ENCODE measurements around the gene MICU1.
A peak's percentile ranks its signal among the peaks of the same experiment; 100 is the strongest.

MICU1 gene

DNA sequence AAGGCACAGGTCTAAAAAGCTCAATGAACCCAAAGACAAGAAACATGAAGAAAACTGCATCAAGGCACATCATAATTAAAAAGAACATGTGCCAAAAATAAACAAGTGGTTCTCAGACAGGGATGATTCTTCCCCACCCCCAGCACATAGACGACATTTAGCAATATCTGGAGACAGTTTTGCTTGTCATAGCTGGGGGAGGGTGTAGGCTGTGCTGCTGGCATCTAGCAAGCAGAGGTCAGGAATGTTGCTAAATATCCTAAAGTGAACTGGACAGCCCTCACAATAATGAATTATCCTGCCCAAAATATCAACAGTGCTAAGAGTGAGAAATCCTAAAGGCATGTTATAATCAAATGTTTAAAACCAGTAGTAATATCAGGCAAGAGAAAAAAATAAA lies 122.6 kb downstream of the MICU1 start:
- no peaks in the 10 kb centered on the region for H3K27me3 ChIP-seq
- H3K27ac ChIP-seq, result no peak overlapping the region
- no peak overlapping the region for H3K4me3 ChIP-seq

DNA sequence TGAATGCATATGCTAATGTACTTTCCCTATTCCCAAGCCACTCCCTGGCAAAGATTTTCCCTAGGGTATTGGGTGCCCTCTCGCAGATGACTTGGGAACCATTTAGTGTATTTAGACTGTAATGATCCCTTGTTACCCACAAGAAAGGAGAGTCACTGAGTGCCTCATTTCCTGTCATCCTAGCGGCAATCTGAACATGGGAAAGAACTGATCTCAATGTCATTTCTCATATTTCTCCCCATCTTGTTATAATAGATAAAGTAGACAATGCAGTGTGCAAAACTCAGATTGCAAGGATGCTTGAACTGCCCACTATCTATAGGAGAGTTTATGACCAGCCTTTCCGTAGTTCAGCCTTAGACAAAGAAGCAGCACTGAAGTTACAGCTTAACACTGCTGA lies 123.3 kb downstream of the MICU1 start:
- H4K20me1 ChIP-seq, result no peaks in the 10 kb centered on the region
- no peak overlapping the region for H3K4me3 ChIP-seq
- H3K9me3 ChIP-seq (replicated peaks in 1 of 11), result peaks cover 16 to 22% (median 21%) of the 10 kb centered on the region in 11 experiments
- H3K4me1 ChIP-seq, result peaks cover 0 to 16% (median 6%) of the 10 kb centered on the region in 10 experiments; a peak in 6 of 20 replicates
- no peak overlapping the region for H3K9ac ChIP-seq
- TF ChIP-seq Cebpa-rat (IDR thresholded peaks at IDR 0.05), result no peak
- no peaks in the 10 kb centered on the region for H3K27me3 ChIP-seq
- H3K4me2 ChIP-seq, result no peak overlapping the region
- H3K36me3 ChIP-seq, result peaks cover 0 to 64% (median 15%) of the 10 kb centered on the region in 11 experiments; a peak in 16 of 22 replicates
- no peak overlapping the region for H3K27ac ChIP-seq

More for the DNA sequence above, 122.6 kb downstream of the MICU1 start:
- peaks cover 16 to 22% (median 21%) of the 10 kb centered on the region in 11 experiments for H3K9me3 ChIP-seq (replicated peaks in 1 of 11)
- H3K36me3 ChIP-seq, result peaks cover 0 to 61% (median 15%) of the 10 kb centered on the region in 11 experiments; a peak in 16 of 22 replicates
- no peak overlapping the region for H3K4me2 ChIP-seq
- no peaks in the 10 kb centered on the region for H4K20me1 ChIP-seq
- H3K9ac ChIP-seq, result no peak overlapping the region
- peaks cover 0 to 15% (median 6%) of the 10 kb centered on the region in 10 experiments; a peak in 6 of 20 replicates for H3K4me1 ChIP-seq
- no peak for TF ChIP-seq Cebpa-rat (IDR thresholded peaks at IDR 0.05)

DNA sequence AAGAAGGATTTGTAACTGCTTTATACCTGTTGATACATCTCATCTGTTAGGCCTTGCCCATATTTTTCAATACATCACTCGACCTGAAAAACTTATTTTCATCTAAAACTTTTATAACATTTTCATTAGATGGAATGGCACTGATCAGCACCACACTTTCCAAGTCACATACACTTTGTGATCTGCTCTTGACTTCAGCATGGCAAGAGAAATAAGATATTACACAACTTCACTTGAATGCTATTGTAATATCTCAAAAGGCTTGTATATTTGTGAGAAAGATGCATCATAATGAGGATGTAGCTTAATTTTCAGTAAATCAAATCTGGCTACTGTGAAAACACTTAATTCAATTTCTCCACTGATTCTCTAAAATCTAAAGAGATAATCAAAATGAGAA lies 126.2 kb downstream of the MICU1 start:
- peaks cover 8 to 15% (median 11%) of the 10 kb centered on the region in 11 experiments for H3K9me3 ChIP-seq (replicated peaks in 1 of 11)
- H3K36me3 ChIP-seq, result peaks cover 0 to 43% (median 8%) of the 10 kb centered on the region in 11 experiments; a peak in 12 of 22 replicates
- no peak for TF ChIP-seq Cebpa-rat (IDR thresholded peaks at IDR 0.05)
- no peaks in the 10 kb centered on the region for H3K27me3 ChIP-seq
- no peak overlapping the region for H3K9ac ChIP-seq
- H4K20me1 ChIP-seq, result no peaks in the 10 kb centered on the region
- H3K4me1 ChIP-seq, result peaks cover 0 to 16% (median 6%) of the 10 kb centered on the region in 10 experiments; a peak in 6 of 20 replicates
- H3K4me3 ChIP-seq, result no peak overlapping the region
- no peak overlapping the region for H3K27ac ChIP-seq
- H3K4me2 ChIP-seq, result peak overlapping the region in 3 of 11 experiments; percentile 2 to 34 (median 8); a peak in 3 of 22 replicates

DNA sequence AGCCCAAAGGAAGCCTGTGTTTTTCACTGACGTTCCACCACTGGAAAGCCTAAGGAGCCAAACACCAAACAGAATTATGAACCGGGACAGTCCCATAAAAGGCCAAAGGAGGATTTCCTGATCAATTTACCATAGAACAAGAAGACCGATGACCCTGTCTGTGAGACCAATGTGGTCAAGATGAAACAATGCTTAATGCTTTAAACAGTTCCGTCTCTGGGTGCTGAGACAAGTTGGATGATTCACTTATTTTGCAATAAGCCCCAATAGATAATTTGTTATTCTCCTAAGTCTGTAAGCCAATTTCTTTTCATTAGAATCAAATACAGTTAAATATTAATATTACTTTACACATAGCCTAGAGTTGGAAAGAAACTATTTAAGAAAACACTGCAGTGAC lies 134.9 kb downstream of the MICU1 start:
- Histone ChIP-seq H3K4me2 (no peak overlapping the region), H4K20me1 (no peaks in the 10 kb centered on the region), H3K27ac (no peak overlapping the region), H3K4me1 (no peaks in the 10 kb centered on the region), H3K27me3 (no peaks in the 10 kb centered on the region), H3K9ac (no peak overlapping the region), H3K4me3 (no peak overlapping the region), H3K9me3 (replicated peaks in 1 of 11) (no peaks in the 10 kb centered on the region), H3K36me3 (peaks cover 0 to 13% (median 0%) of the 10 kb centered on the region in 11 experiments; a peak in 4 of 22 replicates)
- TF ChIP-seq Cebpa-rat (IDR thresholded peaks at IDR 0.05), result no peak

DNA sequence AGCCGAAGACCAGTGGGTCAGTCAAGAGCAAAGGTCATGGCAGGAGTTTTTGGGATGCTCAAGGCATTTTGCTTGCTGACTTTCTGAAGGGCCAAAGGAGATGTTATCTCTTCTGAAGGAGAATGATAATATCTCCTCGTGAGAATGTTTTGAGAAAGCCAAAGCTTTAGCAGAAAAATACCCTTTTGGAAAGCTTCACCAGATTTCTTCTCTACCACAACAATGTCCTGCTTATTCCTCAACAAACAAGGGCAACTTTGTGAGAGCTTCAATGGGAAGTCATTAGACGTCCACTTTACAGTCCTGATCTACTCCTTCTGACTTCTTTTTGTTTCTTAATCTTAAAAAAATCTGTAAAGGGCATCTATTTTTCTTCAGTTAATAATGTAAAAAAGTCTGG lies 138.4 kb downstream of the MICU1 start:
- Histone ChIP-seq H4K20me1 (no peaks in the 10 kb centered on the region), H3K4me3 (no peak overlapping the region), H3K36me3 (peaks cover 0 to 19% (median 6%) of the 10 kb centered on the region in 11 experiments; a peak in 10 of 22 replicates), H3K9ac (no peak overlapping the region), H3K27ac (no peak overlapping the region), H3K9me3 (replicated peaks in 1 of 11) (no peaks in the 10 kb centered on the region), H3K27me3 (no peaks in the 10 kb centered on the region), H3K4me1 (no peaks in the 10 kb centered on the region), H3K4me2 (no peak overlapping the region)
- no peak for TF ChIP-seq Cebpa-rat (IDR thresholded peaks at IDR 0.05)

DNA sequence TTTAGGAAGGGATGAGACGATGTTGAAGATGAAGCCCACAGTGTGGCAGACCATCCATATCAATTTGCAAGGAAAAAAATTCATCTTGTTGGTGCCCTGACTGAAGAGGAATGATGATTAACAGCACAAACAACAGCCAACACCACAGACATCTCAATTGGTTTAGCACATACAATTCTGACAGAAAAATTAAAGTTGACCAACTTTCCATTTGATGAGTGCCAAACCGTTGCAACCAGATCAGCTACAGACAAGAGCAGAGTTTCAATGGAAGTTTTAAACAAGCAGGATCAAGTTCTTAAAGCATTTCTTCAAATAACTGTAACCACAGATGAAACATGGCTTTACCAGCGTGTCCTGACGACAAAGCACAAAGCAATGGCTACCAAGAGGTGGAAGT lies 138.8 kb downstream of the MICU1 start:
- Histone ChIP-seq H3K9me3 (replicated peaks in 1 of 11) (no peaks in the 10 kb centered on the region), H3K36me3 (peaks cover 0 to 19% (median 6%) of the 10 kb centered on the region in 11 experiments; a peak in 10 of 22 replicates), H3K4me3 (no peak overlapping the region), H3K4me2 (no peak overlapping the region), H3K27ac (no peak overlapping the region), H3K27me3 (no peaks in the 10 kb centered on the region), H3K4me1 (no peaks in the 10 kb centered on the region), H3K9ac (no peak overlapping the region), H4K20me1 (no peaks in the 10 kb centered on the region)
- no peak for TF ChIP-seq Cebpa-rat (IDR thresholded peaks at IDR 0.05)

DNA sequence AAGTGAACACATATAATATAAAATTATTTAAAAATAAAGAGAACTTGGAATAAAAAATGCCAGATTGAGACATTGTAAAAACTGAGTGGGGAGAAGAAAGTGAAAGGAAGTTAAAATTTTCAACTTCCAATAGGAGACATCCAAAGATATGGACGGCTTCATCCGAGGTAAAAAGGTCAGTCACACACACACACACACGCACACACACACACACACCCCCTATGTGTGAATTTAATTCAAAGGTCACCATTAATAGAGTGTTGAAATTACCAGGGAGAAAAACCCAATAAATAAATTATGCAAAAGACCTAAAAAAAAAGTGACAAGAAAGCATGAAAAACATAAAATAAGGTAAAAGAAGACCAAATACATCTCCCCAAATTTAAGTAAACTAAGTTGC lies 140.2 kb downstream of the MICU1 start:
- H3K4me3 ChIP-seq, result no peak overlapping the region
- H3K9ac ChIP-seq, result no peak overlapping the region
- H4K20me1 ChIP-seq, result no peaks in the 10 kb centered on the region
- no peak overlapping the region for H3K27ac ChIP-seq
- no peaks in the 10 kb centered on the region for H3K27me3 ChIP-seq
- H3K36me3 ChIP-seq, result peaks cover 0 to 12% (median 6%) of the 10 kb centered on the region in 11 experiments; a peak in 10 of 22 replicates
- no peaks in the 10 kb centered on the region for H3K9me3 ChIP-seq (replicated peaks in 1 of 11)
- no peak for TF ChIP-seq Cebpa-rat (IDR thresholded peaks at IDR 0.05)
- H3K4me2 ChIP-seq, result no peak overlapping the region
- H3K4me1 ChIP-seq, result no peaks in the 10 kb centered on the region

DNA sequence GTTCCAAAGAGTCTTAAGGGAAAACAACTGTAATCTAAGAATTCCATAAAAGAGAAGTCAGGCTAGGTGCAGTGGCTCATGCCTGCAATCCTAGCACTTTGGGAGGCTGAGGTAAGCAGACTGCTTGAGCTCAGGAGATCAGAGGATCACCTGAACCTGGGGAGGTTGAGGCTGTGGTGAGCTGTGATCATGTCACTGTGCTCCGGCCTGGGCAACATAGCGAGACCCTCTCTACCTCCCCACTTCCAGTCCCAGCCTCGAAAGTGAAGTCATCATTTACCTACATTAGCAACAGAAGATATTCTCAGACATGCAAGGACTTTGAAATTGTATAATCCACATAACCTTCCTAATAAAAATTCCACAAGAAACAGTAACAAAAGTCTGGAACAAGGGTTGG lies 141.4 kb downstream of the MICU1 start:
- Histone ChIP-seq H3K27me3 (no peaks in the 10 kb centered on the region), H3K9ac (no peak overlapping the region), H3K4me3 (no peak overlapping the region), H3K9me3 (replicated peaks in 1 of 11) (no peaks in the 10 kb centered on the region), H3K4me1 (no peaks in the 10 kb centered on the region), H4K20me1 (no peaks in the 10 kb centered on the region), H3K27ac (no peak overlapping the region), H3K4me2 (no peak overlapping the region), H3K36me3 (peaks cover 0 to 16% (median 6%) of the 10 kb centered on the region in 11 experiments; a peak in 9 of 22 replicates)
- TF ChIP-seq Cebpa-rat (IDR thresholded peaks at IDR 0.05), result no peak

DNA sequence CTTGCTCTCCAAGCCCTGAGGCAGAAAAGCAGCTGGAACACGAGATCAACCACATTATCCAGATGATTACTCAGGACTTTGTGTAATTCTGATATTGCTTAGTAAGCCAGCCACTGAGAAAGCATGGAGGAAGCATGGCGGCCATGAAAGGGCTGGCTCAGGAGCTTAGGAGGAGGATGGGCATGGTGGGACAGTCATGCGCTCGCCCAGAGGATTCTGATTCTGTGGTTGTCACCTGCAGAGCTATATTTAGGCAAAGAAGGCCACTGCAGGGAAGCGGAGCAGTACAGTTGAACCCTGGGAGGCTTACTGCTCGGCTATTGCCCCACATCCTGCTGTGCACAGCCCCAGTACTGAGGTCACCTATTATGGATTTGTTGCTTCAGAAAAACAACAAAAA lies 142.4 kb downstream of the MICU1 start:
- Histone ChIP-seq H3K36me3 (peaks cover 0 to 24% (median 6%) of the 10 kb centered on the region in 11 experiments; a peak in 9 of 22 replicates), H3K27me3 (no peaks in the 10 kb centered on the region), H3K9me3 (replicated peaks in 1 of 11) (no peaks in the 10 kb centered on the region), H3K27ac (no peak overlapping the region; a peak in 1 of 22 replicates), H3K9ac (no peak overlapping the region), H3K4me2 (no peak overlapping the region), H3K4me3 (no peak overlapping the region), H4K20me1 (no peaks in the 10 kb centered on the region), H3K4me1 (no peaks in the 10 kb centered on the region)
- TF ChIP-seq Cebpa-rat (IDR thresholded peaks at IDR 0.05), result no peak

DNA sequence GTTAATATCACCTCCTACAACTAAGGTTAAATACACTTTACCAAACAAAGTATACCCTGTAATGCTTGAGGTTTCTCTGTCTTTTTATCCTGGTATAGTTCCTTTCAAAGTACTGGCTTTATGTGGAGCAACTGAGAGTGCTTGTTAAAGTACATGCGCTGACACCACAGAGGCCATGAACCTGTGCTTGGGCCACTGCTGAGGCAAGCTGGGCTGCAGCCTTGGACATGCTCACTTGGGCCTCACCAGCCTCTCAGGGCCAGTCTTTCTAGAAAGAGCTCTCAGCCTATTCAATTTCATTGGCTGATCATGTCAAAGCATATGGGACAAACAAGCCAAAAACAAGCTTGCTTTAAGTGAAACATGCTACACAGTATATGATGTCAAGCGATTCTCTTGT lies 145.0 kb downstream of the MICU1 start:
- no peak for TF ChIP-seq Cebpa-rat (IDR thresholded peaks at IDR 0.05)
- no peak overlapping the region for H3K9ac ChIP-seq
- no peaks in the 10 kb centered on the region for H3K9me3 ChIP-seq (replicated peaks in 1 of 11)
- no peaks in the 10 kb centered on the region for H4K20me1 ChIP-seq
- no peak overlapping the region for H3K4me3 ChIP-seq
- H3K27ac ChIP-seq, result no peak overlapping the region
- H3K4me2 ChIP-seq, result no peak overlapping the region
- no peaks in the 10 kb centered on the region for H3K4me1 ChIP-seq
- H3K36me3 ChIP-seq, result peaks cover 5 to 39% (median 16%) of the 10 kb centered on the region in 11 experiments; a peak in 20 of 22 replicates
- no peaks in the 10 kb centered on the region for H3K27me3 ChIP-seq
